ENCODE data around the gene RNF144A. TPM values are rescaled to one million over a fixed set of nuclear protein-coding genes. Genes with fewer than 3 reads are reported as not detected.

The RNF144A gene
- total RNA-seq, 1 experiment from 2014 or later = 0.21 TPM

- no peaks in the 10 kb centered on the region for H3K4me1 Mint-ChIP-seq (ENCODE audit: insufficient read depth, unreplicated experiment)
- H3K27me3 Mint-ChIP-seq (ENCODE audit: insufficient read depth, unreplicated experiment) = peaks cover 70% of the 10 kb centered on the region
- no TSS peak for BruUV-seq (replicated peaks)
- ChIA-PET CTCF (interaction anchor here (1.2 kb wide), 1 partner anchor 37 kb away, joined by 4 read pairs; no protein-coding TSS in a partner anchor), POLR2A (no interaction called here)
- H3K36me3 Mint-ChIP-seq (ENCODE audit: insufficient read depth, unreplicated experiment) = no peaks in the 10 kb centered on the region
- DNase-seq (ENCODE audit: unreplicated experiment) = no peak
- intact Hi-C loops (cut with micrococcal nuclease) = no loop called here
- TF ChIP-seq, protein P1, sequence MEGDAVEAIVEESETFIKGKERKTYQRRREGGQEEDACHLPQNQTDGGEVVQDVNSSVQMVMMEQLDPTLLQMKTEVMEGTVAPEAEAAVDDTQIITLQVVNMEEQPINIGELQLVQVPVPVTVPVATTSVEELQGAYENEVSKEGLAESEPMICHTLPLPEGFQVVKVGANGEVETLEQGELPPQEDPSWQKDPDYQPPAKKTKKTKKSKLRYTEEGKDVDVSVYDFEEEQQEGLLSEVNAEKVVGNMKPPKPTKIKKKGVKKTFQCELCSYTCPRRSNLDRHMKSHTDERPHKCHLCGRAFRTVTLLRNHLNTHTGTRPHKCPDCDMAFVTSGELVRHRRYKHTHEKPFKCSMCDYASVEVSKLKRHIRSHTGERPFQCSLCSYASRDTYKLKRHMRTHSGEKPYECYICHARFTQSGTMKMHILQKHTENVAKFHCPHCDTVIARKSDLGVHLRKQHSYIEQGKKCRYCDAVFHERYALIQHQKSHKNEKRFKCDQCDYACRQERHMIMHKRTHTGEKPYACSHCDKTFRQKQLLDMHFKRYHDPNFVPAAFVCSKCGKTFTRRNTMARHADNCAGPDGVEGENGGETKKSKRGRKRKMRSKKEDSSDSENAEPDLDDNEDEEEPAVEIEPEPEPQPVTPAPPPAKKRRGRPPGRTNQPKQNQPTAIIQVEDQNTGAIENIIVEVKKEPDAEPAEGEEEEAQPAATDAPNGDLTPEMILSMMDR (IDR thresholded peaks at IDR 0.05; ENCODE audit: unreplicated experiment) = no peak
- no peak overlapping the region for H3K27ac Mint-ChIP-seq (ENCODE audit: low read depth, unreplicated experiment)
- H3K9me3 Mint-ChIP-seq (ENCODE audit: unreplicated experiment) = peaks cover 7% of the 10 kb centered on the region
- no peak overlapping the region for H3K4me3 Mint-ChIP-seq (ENCODE audit: unreplicated experiment)
These were observed 69.7 kb downstream of the RNF144A start for GRCh38 chr2:6986912-6987361.

- no peak for DNase-seq (ENCODE audit: unreplicated experiment)
- H3K36me3 Mint-ChIP-seq (ENCODE audit: insufficient read depth, unreplicated experiment) = no peaks in the 10 kb centered on the region
- no peaks in the 10 kb centered on the region for H3K4me1 Mint-ChIP-seq (ENCODE audit: insufficient read depth, unreplicated experiment)
- H3K27me3 Mint-ChIP-seq (ENCODE audit: insufficient read depth, unreplicated experiment) = peaks cover 36% of the 10 kb centered on the region
- TF ChIP-seq, protein P1 (IDR thresholded peaks at IDR 0.05; ENCODE audit: unreplicated experiment) = no peak
- no peak overlapping the region for H3K4me3 Mint-ChIP-seq (ENCODE audit: unreplicated experiment)
- no peak overlapping the region for H3K27ac Mint-ChIP-seq (ENCODE audit: low read depth, unreplicated experiment)
- peaks cover 7% of the 10 kb centered on the region for H3K9me3 Mint-ChIP-seq (ENCODE audit: unreplicated experiment)
- ChIA-PET CTCF (interaction anchor here (1.7 kb wide), 1 partner anchor 13 kb away, joined by 6 read pairs; no protein-coding TSS in a partner anchor), POLR2A (interaction anchor here (0.7 kb wide), 1 partner anchor 22 kb away, joined by 3 read pairs; no protein-coding TSS in a partner anchor)
- intact Hi-C loops (cut with micrococcal nuclease) = no loop called here
- no TSS peak for BruUV-seq (replicated peaks)
These were observed 73.7 kb downstream of the RNF144A start for GRCh38 chr2:6990871-6991270.

DNA sequence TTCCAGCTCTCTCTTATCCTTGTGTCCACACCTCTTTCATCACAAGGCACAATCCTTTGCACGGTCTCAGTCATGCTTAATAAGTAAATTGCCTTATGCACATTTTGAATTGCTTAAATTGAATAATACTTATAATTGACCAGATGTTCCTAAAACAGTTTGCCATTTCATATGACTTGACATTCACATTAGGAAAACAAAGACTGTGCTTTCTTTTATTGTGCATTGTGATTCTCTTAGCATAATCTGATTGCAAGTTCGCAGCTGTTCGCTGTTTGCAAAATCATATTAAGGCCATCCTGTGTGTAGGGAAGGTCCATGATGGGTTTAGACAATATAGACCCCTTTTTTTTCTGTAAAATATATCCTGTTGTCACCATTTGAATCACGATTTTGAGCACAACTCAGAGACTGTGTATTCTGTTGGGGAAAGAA, 75.6 kb downstream of the RNF144A start:
- BruUV-seq (replicated peaks) = no TSS peak
- peaks cover 22% of the 10 kb centered on the region for H3K27me3 Mint-ChIP-seq (ENCODE audit: insufficient read depth, unreplicated experiment)
- no peak for DNase-seq (ENCODE audit: unreplicated experiment)
- ChIA-PET POLR2A (no interaction called here), CTCF (interaction anchor here (1.0 kb wide), 1 partner anchor 13 kb away, joined by 4 read pairs; no protein-coding TSS in a partner anchor)
- H3K9me3 Mint-ChIP-seq (ENCODE audit: unreplicated experiment) = peaks cover 7% of the 10 kb centered on the region
- H3K4me3 Mint-ChIP-seq (ENCODE audit: unreplicated experiment) = no peak overlapping the region
- H3K36me3 Mint-ChIP-seq (ENCODE audit: insufficient read depth, unreplicated experiment) = no peaks in the 10 kb centered on the region
- TF ChIP-seq, protein P1 (IDR thresholded peaks at IDR 0.05; ENCODE audit: unreplicated experiment) = no peak
- intact Hi-C loops (cut with micrococcal nuclease) = no loop called here
- H3K4me1 Mint-ChIP-seq (ENCODE audit: insufficient read depth, unreplicated experiment) = no peaks in the 10 kb centered on the region
- no peak overlapping the region for H3K27ac Mint-ChIP-seq (ENCODE audit: low read depth, unreplicated experiment)

DNA sequence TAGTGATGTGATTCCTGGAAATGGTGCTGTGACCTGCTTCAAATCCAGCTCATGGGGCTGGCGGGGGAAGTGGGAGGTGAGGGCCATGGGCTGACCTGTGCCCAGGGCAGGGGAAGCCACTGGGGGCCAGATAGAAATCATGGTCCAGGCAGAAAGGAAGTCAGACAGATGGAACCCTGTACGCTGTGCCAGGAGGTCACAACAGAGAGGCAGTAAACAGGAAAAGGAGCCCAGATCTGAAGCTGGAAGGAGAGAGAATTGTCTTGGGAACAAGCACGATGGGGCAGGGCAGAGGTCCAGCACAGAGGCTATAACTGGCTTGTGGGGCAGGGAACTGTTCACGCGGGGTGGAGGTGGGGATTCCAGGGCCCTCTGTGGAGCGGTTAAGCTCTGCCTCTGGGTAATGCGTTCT, 76.0 kb downstream of the RNF144A start:
- Mint-ChIP-seq H3K27me3 (ENCODE audit: insufficient read depth, unreplicated experiment) (peaks cover 18% of the 10 kb centered on the region), H3K4me3 (ENCODE audit: unreplicated experiment) (no peak overlapping the region), H3K4me1 (ENCODE audit: insufficient read depth, unreplicated experiment) (no peaks in the 10 kb centered on the region), H3K36me3 (ENCODE audit: insufficient read depth, unreplicated experiment) (no peaks in the 10 kb centered on the region), H3K9me3 (ENCODE audit: unreplicated experiment) (peaks cover 7% of the 10 kb centered on the region), H3K27ac (ENCODE audit: low read depth, unreplicated experiment) (no peak overlapping the region)
- intact Hi-C loops (cut with micrococcal nuclease) = no loop called here
- CTCF ChIA-PET = interaction anchor here (1.0 kb wide), 1 partner anchor 13 kb away, joined by 4 read pairs; no protein-coding TSS in a partner anchor
- TF ChIP-seq, protein P1 (IDR thresholded peaks at IDR 0.05; ENCODE audit: unreplicated experiment) = no peak
- POLR2A ChIA-PET = no interaction called here
- DNase-seq (ENCODE audit: unreplicated experiment) = no peak
- BruUV-seq (replicated peaks) = no TSS peak

All from MCF 10A (cell line).